GM04504 (cell line): ENCODE measurements around the gene UBXN4.
"Not testable (repeated sequence)": the region's sequence is repeated elsewhere in the genome, so short reads cannot be mapped to it uniquely, and the experiment has no call there.

ENCODE experiments used
- DNase-seq: peaks from one replicate; pipeline ENCODE4 v3.0.0-alpha.2; 2012; ENCODE audit warnings: low read depth

UBXN4 gene

GRCh38 chr2:135741395-135742324, at the start of gene UBXN4:
Gene UBXN4 (plus strand): TSS chr2:135741855. CDS start chr2:135741930, 75 bp downstream.
- peak; percentile 99 for DNase-seq

GRCh38 chr2:135694711-135695110, 46.9 kb upstream of the UBXN4 start:
- no peak for DNase-seq

GRCh38 chr2:135698838-135699237, 42.8 kb upstream of the UBXN4 start:
- no peak for DNase-seq

GRCh38 chr2:135701442-135701841, 40.2 kb upstream of the UBXN4 start:
- peak; percentile 51 for DNase-seq

GRCh38 chr2:135703300-135703699, 38.4 kb upstream of the UBXN4 start:
- DNase-seq: no peak

- not testable (repeated sequence) for DNase-seq
These were observed 37.6 kb upstream of the UBXN4 start for GRCh38 chr2:135704075-135704474.

- no peak for DNase-seq
These were observed 33.5 kb upstream of the UBXN4 start for GRCh38 chr2:135708159-135708558.

- no peak for DNase-seq
These were observed 31.7 kb upstream of the UBXN4 start for GRCh38 chr2:135709992-135710391.

GRCh38 chr2:135715086-135715485, 26.6 kb upstream of the UBXN4 start:
- DNase-seq: not testable (repeated sequence)

- DNase-seq: no peak
These were observed 13.5 kb upstream of the UBXN4 start for GRCh38 chr2:135728064-135728743.

- DNase-seq: no peak
These were observed 9.1 kb upstream of the UBXN4 start for GRCh38 chr2:135732561-135732960.

- no peak for DNase-seq
These were observed 8.6 kb upstream of the UBXN4 start for GRCh38 chr2:135733045-135733444.

- DNase-seq: no peak
These were observed 5.1 kb upstream of the UBXN4 start for GRCh38 chr2:135736546-135736945.

GRCh38 chr2:135740206-135740605, 1.4 kb upstream of the UBXN4 start:
- DNase-seq: no peak

- no peak for DNase-seq
These were observed 636 bp upstream of the UBXN4 start for GRCh38 chr2:135741043-135741394.

- DNase-seq: peak; percentile 33
These were observed 686 bp downstream of the UBXN4 start for GRCh38 chr2:135742325-135742757.

- DNase-seq: no peak
These were observed 2.2 kb downstream of the UBXN4 start for GRCh38 chr2:135743860-135744259.

- DNase-seq: peak; percentile 8
These were observed 3.2 kb downstream of the UBXN4 start for GRCh38 chr2:135744760-135745314.

- DNase-seq: peak; percentile 36
These were observed 3.9 kb downstream of the UBXN4 start for GRCh38 chr2:135745545-135745944.

GRCh38 chr2:135755573-135755972, 13.9 kb downstream of the UBXN4 start:
- no peak for DNase-seq

- no peak for DNase-seq
These were observed 15.0 kb downstream of the UBXN4 start for GRCh38 chr2:135756692-135757091.

GRCh38 chr2:135762022-135762421, 20.4 kb downstream of the UBXN4 start:
- DNase-seq: no peak

- no peak for DNase-seq
These were observed 20.9 kb downstream of the UBXN4 start for GRCh38 chr2:135762530-135762929.
